HepG2 (cell line): ENCODE measurements around the gene SOST. TPM values are rescaled to one million over a fixed set of nuclear protein-coding genes. Genes with fewer than 3 reads are reported as not detected.

Experiments
- DDIT3 ChIP-seq: sonication (generic); formaldehyde crosslinking; IDR thresholded peaks from 2 replicates; pipeline ENCODE4 v1.4.0; 2020; ENCODE audit warnings: mild to moderate bottlenecking, missing genetic modification reagents
- GTF2F1 ChIP-seq: fragments of 150-350 bp; IDR thresholded peaks from 2 replicates; pipeline ENCODE4 v1.6.1; 2014; ENCODE audit warnings: low read length
- ISL2 ChIP-seq: sonication (generic); formaldehyde crosslinking; IDR thresholded peaks from 2 replicates; pipeline ENCODE4 v1.5.0; 2020; ENCODE audit warnings: missing genetic modification reagents
- NCOA5 ChIP-seq: sonication (generic); formaldehyde crosslinking; IDR thresholded peaks from 2 replicates; pipeline ENCODE4 v1.4.0; 2020; ENCODE audit warnings: missing genetic modification reagents
- RFXAP ChIP-seq: sonication (generic); formaldehyde crosslinking; IDR thresholded peaks from 2 replicates; pipeline ENCODE4 v1.4.0; 2020; ENCODE audit warnings: missing genetic modification reagents, borderline replicate concordance
- SMAD1 ChIP-seq: sonication (generic); formaldehyde crosslinking; IDR thresholded peaks from 2 replicates; pipeline ENCODE4 v1.4.0; 2020; ENCODE audit warnings: missing genetic modification reagents, low read depth, mild to moderate bottlenecking, borderline replicate concordance
- ZBTB42 ChIP-seq: sonication (generic); formaldehyde crosslinking; IDR thresholded peaks from 2 replicates; pipeline ENCODE4 v1.5.0; 2020; ENCODE audit warnings: mild to moderate bottlenecking, missing genetic modification reagents
- ZBTB8A ChIP-seq: sonication (generic); formaldehyde crosslinking; IDR thresholded peaks from 2 replicates; pipeline ENCODE4 v1.4.0; 2020; ENCODE audit warnings: mild to moderate bottlenecking, low read depth, missing genetic modification reagents, borderline replicate concordance
- ZNF124 ChIP-seq: sonication (generic); formaldehyde crosslinking; IDR thresholded peaks from 2 replicates; pipeline ENCODE4 v1.4.0; 2020; ENCODE audit warnings: missing genetic modification reagents
- ZNF225 ChIP-seq: sonication (generic); formaldehyde crosslinking; IDR thresholded peaks from 2 replicates; pipeline ENCODE4 v1.4.0; 2020; ENCODE audit warnings: mild to moderate bottlenecking, missing genetic modification reagents
- ZNF556 ChIP-seq: sonication (generic); formaldehyde crosslinking; IDR thresholded peaks from 2 replicates; pipeline ENCODE4 v1.4.0; 2020; ENCODE audit warnings: mild to moderate bottlenecking, missing genetic modification reagents, borderline replicate concordance
- ZNF607 ChIP-seq: sonication (generic); formaldehyde crosslinking; IDR thresholded peaks from 2 replicates; pipeline ENCODE4 v1.5.1; 2020; ENCODE audit warnings: missing genetic modification reagents, mild to moderate bottlenecking, borderline replicate concordance
- ZNF619 ChIP-seq: sonication (generic); formaldehyde crosslinking; IDR thresholded peaks from 2 replicates; pipeline ENCODE4 v1.4.0; 2020; ENCODE audit warnings: mild to moderate bottlenecking, missing genetic modification reagents
- ZNF788 ChIP-seq: sonication (generic); formaldehyde crosslinking; IDR thresholded peaks from 2 replicates; pipeline ENCODE4 v1.5.0; 2020; ENCODE audit warnings: mild to moderate bottlenecking, missing genetic modification reagents, borderline replicate concordance
- ZNF878 ChIP-seq: sonication (generic); formaldehyde crosslinking; IDR thresholded peaks from 2 replicates; pipeline ENCODE4 v1.8.1; 2023; ENCODE audit warnings: mild to moderate bottlenecking, missing genetic modification reagents, moderate library complexity
- ZSCAN22 ChIP-seq: sonication (generic); formaldehyde crosslinking; IDR thresholded peaks from 2 replicates; pipeline ENCODE4 v1.4.0; 2020; ENCODE audit warnings: mild to moderate bottlenecking, missing genetic modification reagents
- polyA plus RNA-seq, 8 experiments: library from polyadenylated mRNA; depleted of rRNA in 3 of 8; stranded (reverse) in 7 of 8; unstranded in 1 of 8; fragments of >200 nt; fragmentation: Illumina TruSeq in 4 of 8; extraction: Trizol in 4 of 8; gene quantifications; 2 replicates each; pipeline versions ENCODE4 v1.2.1 to v1.2.3, GENCODE V29; 2011 to 2016; ENCODE audit warnings: low read depth in 4 of 8, missing spikeins in 1 of 8, mixed read lengths in 1 of 8; ENCODE audit not compliant: insufficient read depth in 1 of 8
- total RNA-seq, 5 experiments: library from RNA; depleted of rRNA; stranded (reverse); fragments of >200 nt; fragmentation: Illumina TruSeq; extraction: Trizol; gene quantifications; 2 replicates each; pipeline ENCODE4 v1.2.3, GENCODE V29; 2016; ENCODE audit warnings: low read depth in 1 of 5
- TF ChIP-seq, protein P1 (sequence below): sonication (generic); formaldehyde crosslinking; IDR thresholded peaks from 2 replicates; pipeline ENCODE4 v1.4.0; 2020; ENCODE audit warnings: mild to moderate bottlenecking, missing genetic modification reagents, borderline replicate concordance
- TF ChIP-seq, protein P2 (sequence below): sonication (generic); formaldehyde crosslinking; IDR thresholded peaks from 2 replicates; pipeline ENCODE4 v1.4.0; 2020; ENCODE audit warnings: missing genetic modification reagents
- TF ChIP-seq, protein P3 (sequence below): sonication (generic); formaldehyde crosslinking; conservative IDR thresholded peaks from 2 replicates; pipeline ENCODE4 v1.4.0; 2020; ENCODE audit warnings: missing genetic modification reagents
- TF ChIP-seq, protein P4 (sequence below): sonication (generic); formaldehyde crosslinking; IDR thresholded peaks from 2 replicates; pipeline ENCODE4 v1.8.0; 2022; ENCODE audit warnings: mild to moderate bottlenecking, missing genetic modification reagents; ENCODE audit not compliant: insufficient replicate concordance

Gene SOST
- total and polyA plus RNA-seq, 2 of the 13 experiments (the other 11 are each of a cell fraction or from before 2014, with no cell fraction given): not detected

DNA sequence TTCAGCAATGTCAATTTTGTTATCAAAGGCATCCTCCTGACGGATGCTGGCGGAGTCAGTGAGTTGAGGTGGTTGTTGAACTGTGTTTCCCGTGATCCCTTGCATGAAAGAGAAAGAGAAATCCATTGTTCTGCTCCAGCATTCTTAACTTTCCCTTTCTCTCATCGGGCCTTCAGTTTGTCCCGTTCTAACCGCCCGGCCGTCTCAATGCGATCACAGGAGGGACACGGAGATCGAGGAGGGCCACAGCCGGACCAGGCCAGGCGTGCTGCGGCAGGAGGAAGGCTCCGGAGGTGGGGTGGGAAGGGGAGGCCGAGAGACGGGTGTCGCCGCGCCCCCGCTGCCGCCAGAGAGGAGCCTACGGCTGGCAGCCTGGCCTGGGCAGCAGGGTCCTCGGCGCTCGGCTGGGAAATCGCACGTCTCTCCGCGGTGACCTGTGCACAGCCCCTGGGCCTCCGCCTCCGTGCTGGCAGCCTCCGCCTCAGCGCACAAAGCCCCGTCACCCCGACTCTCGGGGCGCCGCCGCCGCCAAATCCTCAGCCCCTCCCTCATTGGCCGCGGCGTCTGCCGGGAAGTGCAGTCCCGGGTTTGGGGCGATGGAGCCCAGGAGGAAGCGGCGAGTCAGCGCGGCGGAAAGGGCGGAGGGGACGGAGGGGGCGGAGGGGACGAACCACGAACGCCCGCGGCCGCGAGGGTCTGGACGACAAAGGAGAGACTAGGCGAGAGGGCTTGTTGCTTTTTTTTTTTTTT, 38.1 kb downstream of the SOST start (continued):
- TF ChIP-seq, protein P1, sequence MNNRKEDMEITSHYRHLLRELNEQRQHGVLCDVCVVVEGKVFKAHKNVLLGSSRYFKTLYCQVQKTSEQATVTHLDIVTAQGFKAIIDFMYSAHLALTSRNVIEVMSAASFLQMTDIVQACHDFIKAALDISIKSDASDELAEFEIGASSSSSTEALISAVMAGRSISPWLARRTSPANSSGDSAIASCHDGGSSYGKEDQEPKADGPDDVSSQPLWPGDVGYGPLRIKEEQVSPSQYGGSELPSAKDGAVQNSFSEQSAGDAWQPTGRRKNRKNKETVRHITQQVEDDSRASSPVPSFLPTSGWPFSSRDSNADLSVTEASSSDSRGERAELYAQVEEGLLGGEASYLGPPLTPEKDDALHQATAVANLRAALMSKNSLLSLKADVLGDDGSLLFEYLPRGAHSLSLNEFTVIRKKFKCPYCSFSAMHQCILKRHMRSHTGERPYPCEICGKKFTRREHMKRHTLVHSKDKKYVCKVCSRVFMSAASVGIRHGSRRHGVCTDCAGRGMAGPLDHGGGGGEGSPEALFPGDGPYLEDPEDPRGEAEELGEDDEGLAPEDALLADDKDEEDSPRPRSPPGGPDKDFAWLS (CRISPR knock-in tag): no peak; the same call in 1 of the 2 replicates
- TF ChIP-seq ZNF878 (CRISPR knock-in tag): no peak
- TF ChIP-seq, protein P2, sequence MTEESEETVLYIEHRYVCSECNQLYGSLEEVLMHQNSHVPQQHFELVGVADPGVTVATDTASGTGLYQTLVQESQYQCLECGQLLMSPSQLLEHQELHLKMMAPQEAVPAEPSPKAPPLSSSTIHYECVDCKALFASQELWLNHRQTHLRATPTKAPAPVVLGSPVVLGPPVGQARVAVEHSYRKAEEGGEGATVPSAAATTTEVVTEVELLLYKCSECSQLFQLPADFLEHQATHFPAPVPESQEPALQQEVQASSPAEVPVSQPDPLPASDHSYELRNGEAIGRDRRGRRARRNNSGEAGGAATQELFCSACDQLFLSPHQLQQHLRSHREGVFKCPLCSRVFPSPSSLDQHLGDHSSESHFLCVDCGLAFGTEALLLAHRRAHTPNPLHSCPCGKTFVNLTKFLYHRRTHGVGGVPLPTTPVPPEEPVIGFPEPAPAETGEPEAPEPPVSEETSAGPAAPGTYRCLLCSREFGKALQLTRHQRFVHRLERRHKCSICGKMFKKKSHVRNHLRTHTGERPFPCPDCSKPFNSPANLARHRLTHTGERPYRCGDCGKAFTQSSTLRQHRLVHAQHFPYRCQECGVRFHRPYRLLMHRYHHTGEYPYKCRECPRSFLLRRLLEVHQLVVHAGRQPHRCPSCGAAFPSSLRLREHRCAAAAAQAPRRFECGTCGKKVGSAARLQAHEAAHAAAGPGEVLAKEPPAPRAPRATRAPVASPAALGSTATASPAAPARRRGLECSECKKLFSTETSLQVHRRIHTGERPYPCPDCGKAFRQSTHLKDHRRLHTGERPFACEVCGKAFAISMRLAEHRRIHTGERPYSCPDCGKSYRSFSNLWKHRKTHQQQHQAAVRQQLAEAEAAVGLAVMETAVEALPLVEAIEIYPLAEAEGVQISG (CRISPR knock-in tag): peak; percentile 65
- TF ChIP-seq ZNF556: peak; percentile 71; the same call in 1 of the 2 replicates
- TF ChIP-seq ZNF225 (CRISPR knock-in tag): peak; percentile 77
- TF ChIP-seq, protein P3, sequence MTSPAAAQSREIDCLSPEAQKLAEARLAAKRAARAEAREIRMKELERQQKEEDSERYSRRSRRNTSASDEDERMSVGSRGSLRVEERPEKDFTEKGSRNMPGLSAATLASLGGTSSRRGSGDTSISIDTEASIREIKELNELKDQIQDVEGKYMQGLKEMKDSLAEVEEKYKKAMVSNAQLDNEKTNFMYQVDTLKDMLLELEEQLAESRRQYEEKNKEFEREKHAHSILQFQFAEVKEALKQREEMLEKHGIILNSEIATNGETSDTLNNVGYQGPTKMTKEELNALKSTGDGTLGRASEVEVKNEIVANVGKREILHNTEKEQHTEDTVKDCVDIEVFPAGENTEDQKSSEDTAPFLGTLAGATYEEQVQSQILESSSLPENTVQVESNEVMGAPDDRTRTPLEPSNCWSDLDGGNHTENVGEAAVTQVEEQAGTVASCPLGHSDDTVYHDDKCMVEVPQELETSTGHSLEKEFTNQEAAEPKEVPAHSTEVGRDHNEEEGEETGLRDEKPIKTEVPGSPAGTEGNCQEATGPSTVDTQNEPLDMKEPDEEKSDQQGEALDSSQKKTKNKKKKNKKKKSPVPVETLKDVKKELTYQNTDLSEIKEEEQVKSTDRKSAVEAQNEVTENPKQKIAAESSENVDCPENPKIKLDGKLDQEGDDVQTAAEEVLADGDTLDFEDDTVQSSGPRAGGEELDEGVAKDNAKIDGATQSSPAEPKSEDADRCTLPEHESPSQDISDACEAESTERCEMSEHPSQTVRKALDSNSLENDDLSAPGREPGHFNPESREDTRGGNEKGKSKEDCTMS (CRISPR knock-in tag): no peak
- no peak for TF ChIP-seq ZNF607 (CRISPR knock-in tag)
- no peak for TF ChIP-seq ZBTB8A
- peak; percentile 56; the same call in 1 of the 2 replicates for TF ChIP-seq ISL2 (CRISPR knock-in tag)
- TF ChIP-seq NCOA5 (CRISPR knock-in tag): no peak
- TF ChIP-seq, protein P4, sequence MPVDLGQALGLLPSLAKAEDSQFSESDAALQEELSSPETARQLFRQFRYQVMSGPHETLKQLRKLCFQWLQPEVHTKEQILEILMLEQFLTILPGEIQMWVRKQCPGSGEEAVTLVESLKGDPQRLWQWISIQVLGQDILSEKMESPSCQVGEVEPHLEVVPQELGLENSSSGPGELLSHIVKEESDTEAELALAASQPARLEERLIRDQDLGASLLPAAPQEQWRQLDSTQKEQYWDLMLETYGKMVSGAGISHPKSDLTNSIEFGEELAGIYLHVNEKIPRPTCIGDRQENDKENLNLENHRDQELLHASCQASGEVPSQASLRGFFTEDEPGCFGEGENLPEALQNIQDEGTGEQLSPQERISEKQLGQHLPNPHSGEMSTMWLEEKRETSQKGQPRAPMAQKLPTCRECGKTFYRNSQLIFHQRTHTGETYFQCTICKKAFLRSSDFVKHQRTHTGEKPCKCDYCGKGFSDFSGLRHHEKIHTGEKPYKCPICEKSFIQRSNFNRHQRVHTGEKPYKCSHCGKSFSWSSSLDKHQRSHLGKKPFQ (CRISPR knock-in tag): no peak
- no peak for TF ChIP-seq ZBTB42 (CRISPR knock-in tag)
- TF ChIP-seq ZNF619 (CRISPR knock-in tag): peak; percentile 63; the same call in 1 of the 2 replicates
- no peak for TF ChIP-seq ZSCAN22 (CRISPR knock-in tag)
- no peak for TF ChIP-seq SMAD1 (CRISPR knock-in tag)
- no peak for TF ChIP-seq DDIT3 (CRISPR knock-in tag)
- 0 out of 2 replicates have a peak, but pooled peaks have one; percentile 21 for TF ChIP-seq RFXAP (CRISPR knock-in tag)
- no peak for TF ChIP-seq GTF2F1
- TF ChIP-seq ZNF788 (CRISPR knock-in tag): peak; percentile 53; the same call in 1 of the 2 replicates
- TF ChIP-seq ZNF124 (CRISPR knock-in tag): no peak
